Endothelial cell of umbilical vein (primary cell): ENCODE measurements around the gene RNF111. TPM values are rescaled to one million over a fixed set of nuclear protein-coding genes. Genes with fewer than 3 reads are reported as not detected.

Experiments used
- BruUV-seq: library from RNA; stranded (reverse); fragments of 400-500 nt; replicated peaks from 2 replicates; lab custom pipeline; 2021; lab: Mats Ljungman, UMichigan
- CTCF ChIA-PET: fragments of 300-600, 350-600 bp; sonication (Branson Sonifier 250); formaldehyde crosslinking; loops from one replicate; lab custom pipeline; 2021; ENCODE audit warnings: antibody characterized with exemption, inconsistent platforms; lab: Charles Lee
- POLR2A ChIA-PET: fragments of 300-600, 350-600 bp; sonication (Branson Sonifier 250); formaldehyde crosslinking; loops from one replicate; lab custom pipeline; 2021; ENCODE audit warnings: antibody characterized with exemption, inconsistent platforms; lab: Charles Lee
- DNase-seq: peaks from one replicate; pipeline ENCODE4 v3.0.0-alpha.2; 2011; ENCODE audit warnings: low read depth, low spot score
- FAIRE-seq: peaks from 2 replicates; lab custom pipeline; 2011; peaks lifted over from hg19 to GRCh38; lab: Jason Lieb, UNC
- H2AFZ ChIP-seq: 2 replicates; pipeline ENCODE4 v1.6.0; 2012; ENCODE audit warnings: low read depth, low read length, control low read depth, inconsistent platforms
- H3K27ac ChIP-seq: 2 replicates; pipeline ENCODE4 v1.5.1; 2011; ENCODE audit warnings: low read depth, mild to moderate bottlenecking, control low read depth, low read length, moderate library complexity; ENCODE audit not compliant: insufficient read depth
- H3K27me3 ChIP-seq, 2 experiments: 2 replicates each; pipeline versions ENCODE4 v1.6.0 to v1.6.1; 2011; ENCODE audit warnings: low read length in 2 of 2, mixed read lengths in 1 of 2; ENCODE audit not compliant: control insufficient read depth in 2 of 2, insufficient read depth in 2 of 2
- H3K36me3 ChIP-seq, 2 experiments: 2 replicates in 1 of 2; 3 replicates in 1 of 2; pipeline ENCODE4 v1.5.1; 2011; ENCODE audit warnings: low read length in 2 of 2, mild to moderate bottlenecking in 1 of 2, moderate library complexity in 1 of 2; ENCODE audit not compliant: control insufficient read depth in 2 of 2, insufficient read depth in 2 of 2; ENCODE audit errors: extremely low read depth in 1 of 2
- H3K4me1 ChIP-seq: 3 replicates; pipeline ENCODE4 v1.5.1; 2011; ENCODE audit warnings: mild to moderate bottlenecking, low read length; ENCODE audit not compliant: control insufficient read depth, insufficient read depth; ENCODE audit errors: extremely low read depth
- H3K4me2 ChIP-seq: 2 replicates; pipeline ENCODE4 v1.6.1; 2011; ENCODE audit warnings: low read length, control low read depth, mixed read lengths; ENCODE audit not compliant: insufficient read depth
- H3K4me3 ChIP-seq, 3 experiments: fragments of 200-600 bp in 1 of 3; sonication (generic), shearing (Covaris generic) in 1 of 3; replicated peaks in 1 of 3; 2 replicates each; pipeline ENCODE4 v1.5.1; 2011 to 2016; ENCODE audit warnings: control low read depth in 3 of 3, low read length in 3 of 3, mild to moderate bottlenecking in 2 of 3, inconsistent platforms in 1 of 3, low read depth in 1 of 3, moderate library complexity in 1 of 3; ENCODE audit not compliant: insufficient read depth in 1 of 3
- H3K79me2 ChIP-seq: 2 replicates; pipeline ENCODE4 v1.6.0; 2012; ENCODE audit warnings: low read length, inconsistent platforms; ENCODE audit not compliant: control insufficient read depth, insufficient read depth
- H3K9ac ChIP-seq: replicated peaks from 2 replicates; pipeline ENCODE3; 2011; ENCODE audit warnings: low read length, control low read depth; ENCODE audit not compliant: insufficient read depth; ENCODE audit errors: extremely low read depth
- H3K9me1 ChIP-seq: replicated peaks from 3 replicates; pipeline ENCODE4 v1.6.0; 2011; ENCODE audit warnings: mild to moderate bottlenecking, low read length; ENCODE audit not compliant: control insufficient read depth, insufficient read depth; ENCODE audit errors: extremely low read depth
- H3K9me3 ChIP-seq: replicated peaks from 2 replicates; pipeline ENCODE4 v1.5.1; 2012; ENCODE audit warnings: low read length, inconsistent platforms; ENCODE audit not compliant: control insufficient read depth, insufficient read depth
- H4K20me1 ChIP-seq: replicated peaks from 2 replicates; pipeline ENCODE3; 2011; ENCODE audit warnings: mild to moderate bottlenecking, low read length; ENCODE audit not compliant: control insufficient read depth, insufficient read depth; ENCODE audit errors: extremely low read depth
- EZH2 ChIP-seq: IDR thresholded peaks from 2 replicates; pipeline ENCODE4 v1.6.1; 2012; ENCODE audit warnings: borderline replicate concordance, low read depth, mild to moderate bottlenecking, moderate library complexity, low read length, inconsistent platforms; ENCODE audit not compliant: severe bottlenecking
- FOS ChIP-seq: IDR thresholded peaks from 2 replicates; pipeline ENCODE4 v1.6.1; 2011; ENCODE audit warnings: mild to moderate bottlenecking, low read length, moderate library complexity, borderline replicate concordance; ENCODE audit not compliant: insufficient read depth
- GATA2 ChIP-seq: IDR thresholded peaks from 2 replicates; pipeline ENCODE4 v1.7.0; 2011; ENCODE audit warnings: low read depth, mild to moderate bottlenecking, moderate library complexity, mixed read lengths, low read length; ENCODE audit not compliant: insufficient read length, insufficient read depth
- JUN ChIP-seq: IDR thresholded peaks from 2 replicates; pipeline ENCODE4 v1.6.1; 2011; ENCODE audit warnings: borderline replicate concordance, low read depth; ENCODE audit not compliant: insufficient read length, insufficient read depth
- MYC ChIP-seq: IDR thresholded peaks from one replicate; pipeline ENCODE4 v1.6.1; 2011; ENCODE audit warnings: mild to moderate bottlenecking, low read depth, low read length
- POLR2A ChIP-seq: IDR thresholded peaks from 2 replicates; pipeline ENCODE4 v1.6.1; 2012; ENCODE audit warnings: low read depth, mild to moderate bottlenecking, control low read depth, low read length
- POLR2AphosphoS5 ChIP-seq: IDR thresholded peaks from 2 replicates; pipeline ENCODE4 v1.6.1; 2012; ENCODE audit warnings: low read depth, mild to moderate bottlenecking, control low read depth, low read length, moderate library complexity; ENCODE audit not compliant: insufficient read depth
- dilution Hi-C: fragments of 300-500 bp; cut with MboI; formaldehyde crosslinking; loops from one replicate; pipeline ENCODE4 v1.15.0; 2019; ENCODE audit warnings: low sequenced_read_pairs; ENCODE audit not compliant: extremely low pct_ligation_motif_present
- intact Hi-C: fragments of 100-400 bp; cut with micrococcal nuclease; formaldehyde crosslinking; loops from one replicate; pipeline ENCODE4 v1.10.0; 2022
- polyA plus RNA-seq, 4 experiments: library from polyadenylated mRNA; depleted of rRNA in 3 of 4; stranded (reverse) in 3 of 4; unstranded in 1 of 4; fragments of >200 nt; gene quantifications; 2 replicates each; pipeline versions ENCODE4 v1.2.1 to v1.2.3, GENCODE V29; 2011 to 2012; ENCODE audit warnings: missing spikeins in 1 of 4
- total RNA-seq: library from RNA; stranded (reverse); gene quantifications from 2 replicates; pipeline ENCODE4 v1.2.3, GENCODE V29; 2021
- TF ChIP-seq, protein P1 (sequence below): IDR thresholded peaks from 2 replicates; pipeline ENCODE4 v1.6.1; 2011; ENCODE audit not compliant: insufficient read depth, insufficient read length
- TF ChIP-seq, protein P2 (sequence below), 2 donors: IDR thresholded peaks; 1 replicate in 1 of 2; 2 replicates in 1 of 2; pipeline ENCODE4 v1.5.1; 2011; ENCODE audit warnings: low read length in 2 of 2, mild to moderate bottlenecking in 2 of 2, moderate library complexity in 2 of 2, control low read depth in 1 of 2, inconsistent platforms in 1 of 2, low read depth in 1 of 2; ENCODE audit not compliant: insufficient read depth in 1 of 2; ENCODE audit errors: extremely low read depth in 1 of 2

Gene RNF111
- total and polyA plus RNA-seq, 2 donors (not counting 3 experiments of a cell fraction or from before 2014, with no cell fraction given), result 22.3 to 42.6 TPM

DNA sequence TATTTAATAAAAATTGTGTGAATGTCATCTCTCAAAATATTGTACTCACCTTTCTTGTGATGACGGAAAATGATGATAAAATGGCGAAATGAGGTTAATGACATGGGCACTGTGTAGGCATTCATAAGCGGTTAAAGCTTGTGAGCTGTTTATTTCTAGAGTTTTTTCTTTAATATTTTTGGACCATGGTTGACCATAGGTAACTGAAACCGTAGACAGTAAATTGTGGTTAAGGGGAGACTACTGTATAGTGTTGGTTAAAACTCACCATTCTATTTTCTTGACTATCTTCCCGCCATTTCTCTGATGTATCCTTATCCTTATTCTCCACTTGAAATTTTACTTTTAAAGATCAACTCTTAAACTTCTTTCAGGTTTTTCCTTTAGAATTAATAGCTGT lies 14.5 kb downstream of the RNF111 start:
- FAIRE-seq (no peak), DNase-seq (no peak)
- Histone ChIP-seq H3K9me3 (no peaks in the 10 kb centered on the region), H4K20me1 (peaks cover 15% of the 10 kb centered on the region), H3K36me3 (peaks cover 0 to 5% of the 10 kb centered on the region in 2 experiments), H3K27ac (no peak overlapping the region), H2AFZ (no peak overlapping the region), H3K9me1 (no peaks in the 10 kb centered on the region), H3K4me3 (no peak overlapping the region), H3K9ac (no peak overlapping the region), H3K79me2 (peaks cover 92% of the 10 kb centered on the region), H3K4me2 (no peak overlapping the region), H3K27me3 (no peaks in the 10 kb centered on the region), H3K4me1 (peaks cover 7% of the 10 kb centered on the region)
- intact Hi-C loops, result no loop called here
- POLR2A ChIA-PET, result no interaction called here
- no TSS peak for BruUV-seq
- TF ChIP-seq GATA2, result no peak
- no peak for TF ChIP-seq FOS
- TF ChIP-seq POLR2AphosphoS5, result no peak
- TF ChIP-seq EZH2, result no peak
- TF ChIP-seq MYC, result no peak
- TF ChIP-seq POLR2A, result no peak
- TF ChIP-seq, protein P1, sequence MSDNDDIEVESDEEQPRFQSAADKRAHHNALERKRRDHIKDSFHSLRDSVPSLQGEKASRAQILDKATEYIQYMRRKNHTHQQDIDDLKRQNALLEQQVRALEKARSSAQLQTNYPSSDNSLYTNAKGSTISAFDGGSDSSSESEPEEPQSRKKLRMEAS, result no peak
- TF ChIP-seq, protein P2, sequence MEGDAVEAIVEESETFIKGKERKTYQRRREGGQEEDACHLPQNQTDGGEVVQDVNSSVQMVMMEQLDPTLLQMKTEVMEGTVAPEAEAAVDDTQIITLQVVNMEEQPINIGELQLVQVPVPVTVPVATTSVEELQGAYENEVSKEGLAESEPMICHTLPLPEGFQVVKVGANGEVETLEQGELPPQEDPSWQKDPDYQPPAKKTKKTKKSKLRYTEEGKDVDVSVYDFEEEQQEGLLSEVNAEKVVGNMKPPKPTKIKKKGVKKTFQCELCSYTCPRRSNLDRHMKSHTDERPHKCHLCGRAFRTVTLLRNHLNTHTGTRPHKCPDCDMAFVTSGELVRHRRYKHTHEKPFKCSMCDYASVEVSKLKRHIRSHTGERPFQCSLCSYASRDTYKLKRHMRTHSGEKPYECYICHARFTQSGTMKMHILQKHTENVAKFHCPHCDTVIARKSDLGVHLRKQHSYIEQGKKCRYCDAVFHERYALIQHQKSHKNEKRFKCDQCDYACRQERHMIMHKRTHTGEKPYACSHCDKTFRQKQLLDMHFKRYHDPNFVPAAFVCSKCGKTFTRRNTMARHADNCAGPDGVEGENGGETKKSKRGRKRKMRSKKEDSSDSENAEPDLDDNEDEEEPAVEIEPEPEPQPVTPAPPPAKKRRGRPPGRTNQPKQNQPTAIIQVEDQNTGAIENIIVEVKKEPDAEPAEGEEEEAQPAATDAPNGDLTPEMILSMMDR (IDR thresholded peaks at IDR 0.05; ENCODE audit: extremely low read depth in 1 of 2, insufficient read depth in 1 of 2, low read depth in 1 of 2, low read length in 2 of 2), result no peak
- TF ChIP-seq JUN, result no peak
- CTCF ChIA-PET, result interaction anchor here (1.3 to 1.6 kb wide), 3 partner anchors 11 to 72 kb away, joined by 3 read pairs; no protein-coding TSS in a partner anchor
- dilution Hi-C loops, result no loop called here
